Measurements from ENCODE around the gene TM9SF4.
A peak's percentile ranks its signal among the peaks of the same experiment; 100 is the strongest.
"Not testable (repeated sequence)": the region's sequence is repeated elsewhere in the genome, so short reads cannot be mapped to it uniquely, and the experiment has no call there.

The TM9SF4 gene

GRCh38 chr20:32192698-32193097 lies 83.2 kb downstream of the TM9SF4 start:
- H3K27me3 ChIP-seq (replicated peaks; ENCODE audit: control insufficient read depth, insufficient read depth, low read length): no peaks in the 10 kb centered on the region
- peaks cover 6% of the 10 kb centered on the region for H3K4me1 ChIP-seq (ENCODE audit: control insufficient read depth, insufficient read depth, low read length)
- H3K9ac ChIP-seq (ENCODE audit: low read length): no peak overlapping the region
- peaks cover 31% of the 10 kb centered on the region for H3K36me3 ChIP-seq (ENCODE audit: control insufficient read depth, insufficient read depth, low read length, severe bottlenecking)
- no peak for DNase-seq (ENCODE audit: low read depth)
- no peak overlapping the region for H3K4me3 ChIP-seq (ENCODE audit: low read length)
- H3K9me3 ChIP-seq (ENCODE audit: control insufficient read depth, low read length): no peaks in the 10 kb centered on the region

- not testable (repeated sequence) for H3K4me1 ChIP-seq (ENCODE audit: control insufficient read depth, insufficient read depth, low read length); H3K9ac ChIP-seq (ENCODE audit: low read length); H3K9me3 ChIP-seq (ENCODE audit: control insufficient read depth, low read length); H3K27me3 ChIP-seq (replicated peaks; ENCODE audit: control insufficient read depth, insufficient read depth, low read length); H3K4me3 ChIP-seq (ENCODE audit: low read length); DNase-seq (ENCODE audit: low read depth)
- peaks cover 33% of the 10 kb centered on the region for H3K36me3 ChIP-seq (ENCODE audit: control insufficient read depth, insufficient read depth, low read length, severe bottlenecking)
These were observed 83.8 kb downstream of the TM9SF4 start for GRCh38 chr20:32193336-32193735.

GRCh38 chr20:32193996-32194395 lies 84.5 kb downstream of the TM9SF4 start:
- peaks cover 40% of the 10 kb centered on the region for H3K36me3 ChIP-seq (ENCODE audit: control insufficient read depth, insufficient read depth, low read length, severe bottlenecking)
- H3K9ac ChIP-seq (ENCODE audit: low read length): no peak overlapping the region
- no peaks in the 10 kb centered on the region for H3K9me3 ChIP-seq (ENCODE audit: control insufficient read depth, low read length)
- peaks cover 6% of the 10 kb centered on the region for H3K4me1 ChIP-seq (ENCODE audit: control insufficient read depth, insufficient read depth, low read length)
- DNase-seq (ENCODE audit: low read depth): no peak
- no peak overlapping the region for H3K4me3 ChIP-seq (ENCODE audit: low read length)
- no peaks in the 10 kb centered on the region for H3K27me3 ChIP-seq (replicated peaks; ENCODE audit: control insufficient read depth, insufficient read depth, low read length)

- no peak for DNase-seq (ENCODE audit: low read depth)
- peaks cover 52% of the 10 kb centered on the region for H3K36me3 ChIP-seq (ENCODE audit: control insufficient read depth, insufficient read depth, low read length, severe bottlenecking)
- no peaks in the 10 kb centered on the region for H3K4me1 ChIP-seq (ENCODE audit: control insufficient read depth, insufficient read depth, low read length)
- H3K27me3 ChIP-seq (replicated peaks; ENCODE audit: control insufficient read depth, insufficient read depth, low read length): no peaks in the 10 kb centered on the region
- no peak overlapping the region for H3K9ac ChIP-seq (ENCODE audit: low read length)
- no peaks in the 10 kb centered on the region for H3K9me3 ChIP-seq (ENCODE audit: control insufficient read depth, low read length)
- H3K4me3 ChIP-seq (ENCODE audit: low read length): no peak overlapping the region
These were observed 86.1 kb downstream of the TM9SF4 start for GRCh38 chr20:32195581-32195980.

- not testable (repeated sequence) for H3K4me3 ChIP-seq (ENCODE audit: low read length)
These were observed 87.1 kb downstream of the TM9SF4 start for GRCh38 chr20:32196613-32197012.

GRCh38 chr20:32197136-32197535 lies 87.6 kb downstream of the TM9SF4 start:
- DNase-seq (ENCODE audit: low read depth): not testable (repeated sequence)

More at GRCh38 chr20:32196613-32197012, 87.1 kb downstream of the TM9SF4 start:
- peaks cover 63% of the 10 kb centered on the region for H3K36me3 ChIP-seq (ENCODE audit: control insufficient read depth, insufficient read depth, low read length, severe bottlenecking)
- not testable (repeated sequence) for H3K4me1 ChIP-seq (ENCODE audit: control insufficient read depth, insufficient read depth, low read length); H3K9ac ChIP-seq (ENCODE audit: low read length); H3K9me3 ChIP-seq (ENCODE audit: control insufficient read depth, low read length); H3K27me3 ChIP-seq (replicated peaks; ENCODE audit: control insufficient read depth, insufficient read depth, low read length); DNase-seq (ENCODE audit: low read depth)

GRCh38 chr20:32199006-32199405 lies 89.5 kb downstream of the TM9SF4 start:
- peaks cover 19% of the 10 kb centered on the region for H3K4me1 ChIP-seq (ENCODE audit: control insufficient read depth, insufficient read depth, low read length)
- H3K9me3 ChIP-seq (ENCODE audit: control insufficient read depth, low read length): no peaks in the 10 kb centered on the region
- DNase-seq (ENCODE audit: low read depth): no peak
- H3K27me3 ChIP-seq (replicated peaks; ENCODE audit: control insufficient read depth, insufficient read depth, low read length): no peaks in the 10 kb centered on the region
- H3K36me3 ChIP-seq (ENCODE audit: control insufficient read depth, insufficient read depth, low read length, severe bottlenecking): peaks cover 63% of the 10 kb centered on the region
- no peak overlapping the region for H3K4me3 ChIP-seq (ENCODE audit: low read length)
- H3K9ac ChIP-seq (ENCODE audit: low read length): no peak overlapping the region

More at GRCh38 chr20:32197136-32197535, 87.6 kb downstream of the TM9SF4 start:
- peaks cover 63% of the 10 kb centered on the region for H3K36me3 ChIP-seq (ENCODE audit: control insufficient read depth, insufficient read depth, low read length, severe bottlenecking)
- H3K27me3 ChIP-seq (replicated peaks; ENCODE audit: control insufficient read depth, insufficient read depth, low read length); H3K4me1 ChIP-seq (ENCODE audit: control insufficient read depth, insufficient read depth, low read length); H3K4me3 ChIP-seq (ENCODE audit: low read length); H3K9me3 ChIP-seq (ENCODE audit: control insufficient read depth, low read length); H3K9ac ChIP-seq (ENCODE audit: low read length): not testable (repeated sequence)

- H3K36me3 ChIP-seq (ENCODE audit: control insufficient read depth, insufficient read depth, low read length, severe bottlenecking): peaks cover 45% of the 10 kb centered on the region
- DNase-seq (ENCODE audit: low read depth): peak; percentile 27
- H3K4me3 ChIP-seq (ENCODE audit: low read length): peak overlapping the region; percentile 6
- peaks cover 41% of the 10 kb centered on the region for H3K4me1 ChIP-seq (ENCODE audit: control insufficient read depth, insufficient read depth, low read length)
- H3K9me3 ChIP-seq (ENCODE audit: control insufficient read depth, low read length): no peaks in the 10 kb centered on the region
- no peaks in the 10 kb centered on the region for H3K27me3 ChIP-seq (replicated peaks; ENCODE audit: control insufficient read depth, insufficient read depth, low read length)
- no peak overlapping the region for H3K9ac ChIP-seq (ENCODE audit: low read length)
These were observed 91.9 kb downstream of the TM9SF4 start for GRCh38 chr20:32201296-32201976.

- DNase-seq (ENCODE audit: low read depth): no peak
- H3K9ac ChIP-seq (ENCODE audit: low read length): no peak overlapping the region
- peak overlapping the region; percentile 6 for H3K4me3 ChIP-seq (ENCODE audit: low read length)
- H3K36me3 ChIP-seq (ENCODE audit: control insufficient read depth, insufficient read depth, low read length, severe bottlenecking): peaks cover 39% of the 10 kb centered on the region
- no peaks in the 10 kb centered on the region for H3K27me3 ChIP-seq (replicated peaks; ENCODE audit: control insufficient read depth, insufficient read depth, low read length)
- no peaks in the 10 kb centered on the region for H3K9me3 ChIP-seq (ENCODE audit: control insufficient read depth, low read length)
- H3K4me1 ChIP-seq (ENCODE audit: control insufficient read depth, insufficient read depth, low read length): peaks cover 47% of the 10 kb centered on the region
These were observed 92.5 kb downstream of the TM9SF4 start for GRCh38 chr20:32201977-32202363.

GRCh38 chr20:32203356-32204204 lies 94.1 kb downstream of the TM9SF4 start:
- Histone ChIP-seq H3K36me3 (ENCODE audit: control insufficient read depth, insufficient read depth, low read length, severe bottlenecking) (peaks cover 27% of the 10 kb centered on the region), H3K9me3 (ENCODE audit: control insufficient read depth, low read length) (no peaks in the 10 kb centered on the region), H3K4me3 (ENCODE audit: low read length) (no peak overlapping the region), H3K27me3 (replicated peaks; ENCODE audit: control insufficient read depth, insufficient read depth, low read length) (no peaks in the 10 kb centered on the region), H3K4me1 (ENCODE audit: control insufficient read depth, insufficient read depth, low read length) (peaks cover 53% of the 10 kb centered on the region), H3K9ac (ENCODE audit: low read length) (no peak overlapping the region)
- DNase-seq (ENCODE audit: low read depth): no peak

- Histone ChIP-seq H3K27me3 (replicated peaks; ENCODE audit: control insufficient read depth, insufficient read depth, low read length) (no peaks in the 10 kb centered on the region), H3K36me3 (ENCODE audit: control insufficient read depth, insufficient read depth, low read length, severe bottlenecking) (peaks cover 18% of the 10 kb centered on the region), H3K4me3 (ENCODE audit: low read length) (no peak overlapping the region), H3K9me3 (ENCODE audit: control insufficient read depth, low read length) (no peaks in the 10 kb centered on the region), H3K9ac (ENCODE audit: low read length) (no peak overlapping the region), H3K4me1 (ENCODE audit: control insufficient read depth, insufficient read depth, low read length) (peaks cover 61% of the 10 kb centered on the region)
- no peak for DNase-seq (ENCODE audit: low read depth)
These were observed 94.9 kb downstream of the TM9SF4 start for GRCh38 chr20:32204205-32205109.

Data from adipocyte (in vitro differentiated cells).